SK-N-SH treated with all-trans-retinoic acid at 6 μM for 48 hours (cell line): Measurements from ENCODE around the gene ARRB1.

Experiments used
- BACH2 ChIP-seq: fragments of 250-450 bp; sonication (Bioruptor Pico); IDR thresholded peaks from 2 replicates; pipeline ENCODE4 v1.9.0; 2021; ENCODE audit warnings: mild to moderate bottlenecking, borderline replicate concordance
- CSDC2 ChIP-seq: fragments of 250-450 bp; sonication (Bioruptor Pico); IDR thresholded peaks from 2 replicates; pipeline ENCODE4 v1.5.0; 2020; ENCODE audit warnings: mild to moderate bottlenecking, moderate library complexity
- CSRNP3 ChIP-seq: fragments of 250-450 bp; sonication (Bioruptor Pico); IDR thresholded peaks from 2 replicates; pipeline ENCODE4 v1.5.1; 2021; ENCODE audit warnings: mild to moderate bottlenecking, moderate library complexity
- GLIS3 ChIP-seq: fragments of 250-450 bp; sonication (Bioruptor Pico); IDR thresholded peaks from 2 replicates; pipeline ENCODE4 v1.5.0; 2020; ENCODE audit warnings: mild to moderate bottlenecking, moderate library complexity
- ISL1 ChIP-seq: fragments of 250-450 bp; sonication (Bioruptor Pico); IDR thresholded peaks from 2 replicates; pipeline ENCODE4 v2.1.2; 2022; ENCODE audit warnings: mild to moderate bottlenecking, moderate library complexity
- OSR1 ChIP-seq: fragments of 250-450 bp; sonication (Bioruptor Pico); IDR thresholded peaks from 2 replicates; pipeline ENCODE4 v1.8.0; 2022; ENCODE audit warnings: moderate library complexity, mild to moderate bottlenecking, inconsistent platforms
- PPARA ChIP-seq: fragments of 250-450 bp; sonication (Bioruptor Pico); IDR thresholded peaks from 2 replicates; pipeline ENCODE4 v1.5.0; 2020; ENCODE audit warnings: mild to moderate bottlenecking, borderline replicate concordance
- RARB ChIP-seq: fragments of 250-450 bp; sonication (Bioruptor Pico); IDR thresholded peaks from 2 replicates; pipeline ENCODE4 v1.8.0; 2021; ENCODE audit warnings: mild to moderate bottlenecking, moderate library complexity
- SNAI2 ChIP-seq: fragments of 250-450 bp; sonication (Bioruptor Pico); IDR thresholded peaks from 2 replicates; pipeline ENCODE4 v1.5.0; 2020; ENCODE audit warnings: mild to moderate bottlenecking, moderate library complexity
- TCF4 ChIP-seq: fragments of 250-450 bp; sonication (Bioruptor Pico); IDR thresholded peaks from 2 replicates; pipeline ENCODE4 v1.8.0; 2021; ENCODE audit warnings: mild to moderate bottlenecking, moderate library complexity, borderline replicate concordance
- TOX ChIP-seq: fragments of 250-450 bp; sonication (Bioruptor Pico); IDR thresholded peaks from 2 replicates; pipeline ENCODE4 v1.8.0; 2021; ENCODE audit warnings: mild to moderate bottlenecking, moderate library complexity, borderline replicate concordance
- ZC3H10 ChIP-seq: fragments of 250-450 bp; sonication (Bioruptor Pico); IDR thresholded peaks from 2 replicates; pipeline ENCODE4 v1.5.1; 2021; ENCODE audit warnings: mild to moderate bottlenecking, moderate library complexity
- ZNF8 ChIP-seq: fragments of 450-650 bp; formaldehyde crosslinking; IDR thresholded peaks from 2 replicates; pipeline ENCODE4 v1.5.0; 2020; ENCODE audit warnings: mild to moderate bottlenecking, moderate library complexity
- TF ChIP-seq, protein P1 (sequence below): fragments of 250-450 bp; sonication (Bioruptor Pico); IDR thresholded peaks from 2 replicates; pipeline ENCODE4 v1.8.0; 2020; ENCODE audit warnings: mild to moderate bottlenecking, moderate library complexity, borderline replicate concordance

DNA sequence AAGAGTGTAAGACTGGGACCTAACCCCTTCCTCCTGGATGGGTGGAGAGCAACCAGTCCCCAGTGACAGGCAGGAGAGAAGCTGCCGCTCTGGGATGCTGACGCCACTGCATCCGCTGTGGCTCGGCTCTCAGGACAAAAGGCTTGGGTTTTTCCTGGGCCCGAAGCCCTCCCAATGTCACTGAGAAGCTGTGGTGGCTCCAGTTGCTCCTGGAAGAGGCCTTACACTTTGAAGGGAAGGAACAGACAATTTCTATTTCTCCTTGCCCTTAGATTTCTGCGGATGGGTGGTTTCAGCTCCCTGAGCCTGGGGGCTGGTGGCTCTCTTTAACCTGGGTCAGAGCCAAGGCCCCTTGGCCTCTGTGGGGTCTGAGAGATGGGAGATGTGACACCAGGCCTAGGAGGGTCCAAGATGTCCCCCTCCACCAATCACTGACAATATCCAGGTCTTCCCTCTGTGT lies 89.5 kb downstream of the ARRB1 start:
- TF ChIP-seq BACH2, result no peak
- TF ChIP-seq ZC3H10 (CRISPR knock-in tag), result no peak
- TF ChIP-seq GLIS3 (CRISPR knock-in tag), result no peak
- TF ChIP-seq, protein P1, sequence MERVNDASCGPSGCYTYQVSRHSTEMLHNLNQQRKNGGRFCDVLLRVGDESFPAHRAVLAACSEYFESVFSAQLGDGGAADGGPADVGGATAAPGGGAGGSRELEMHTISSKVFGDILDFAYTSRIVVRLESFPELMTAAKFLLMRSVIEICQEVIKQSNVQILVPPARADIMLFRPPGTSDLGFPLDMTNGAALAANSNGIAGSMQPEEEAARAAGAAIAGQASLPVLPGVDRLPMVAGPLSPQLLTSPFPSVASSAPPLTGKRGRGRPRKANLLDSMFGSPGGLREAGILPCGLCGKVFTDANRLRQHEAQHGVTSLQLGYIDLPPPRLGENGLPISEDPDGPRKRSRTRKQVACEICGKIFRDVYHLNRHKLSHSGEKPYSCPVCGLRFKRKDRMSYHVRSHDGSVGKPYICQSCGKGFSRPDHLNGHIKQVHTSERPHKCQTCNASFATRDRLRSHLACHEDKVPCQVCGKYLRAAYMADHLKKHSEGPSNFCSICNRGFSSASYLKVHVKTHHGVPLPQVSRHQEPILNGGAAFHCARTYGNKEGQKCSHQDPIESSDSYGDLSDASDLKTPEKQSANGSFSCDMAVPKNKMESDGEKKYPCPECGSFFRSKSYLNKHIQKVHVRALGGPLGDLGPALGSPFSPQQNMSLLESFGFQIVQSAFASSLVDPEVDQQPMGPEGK (CRISPR knock-in tag), result no peak
- no peak for TF ChIP-seq ZNF8
- TF ChIP-seq OSR1 (CRISPR knock-in tag), result no peak
- no peak for TF ChIP-seq CSDC2
- no peak for TF ChIP-seq ISL1 (CRISPR knock-in tag)
- no peak for TF ChIP-seq RARB (CRISPR knock-in tag)
- TF ChIP-seq PPARA (CRISPR knock-in tag), result no peak
- TF ChIP-seq TCF4 (CRISPR knock-in tag), result no peak
- no peak for TF ChIP-seq CSRNP3 (CRISPR knock-in tag)
- TF ChIP-seq SNAI2, result no peak
- TF ChIP-seq TOX (CRISPR knock-in tag), result no peak
